ENCODE measurements around the gene KLHDC10.
"Not testable (repeated sequence)": the region's sequence is repeated elsewhere in the genome, so short reads cannot be mapped to it uniquely, and the experiment has no call there.

Gene KLHDC10

DNA sequence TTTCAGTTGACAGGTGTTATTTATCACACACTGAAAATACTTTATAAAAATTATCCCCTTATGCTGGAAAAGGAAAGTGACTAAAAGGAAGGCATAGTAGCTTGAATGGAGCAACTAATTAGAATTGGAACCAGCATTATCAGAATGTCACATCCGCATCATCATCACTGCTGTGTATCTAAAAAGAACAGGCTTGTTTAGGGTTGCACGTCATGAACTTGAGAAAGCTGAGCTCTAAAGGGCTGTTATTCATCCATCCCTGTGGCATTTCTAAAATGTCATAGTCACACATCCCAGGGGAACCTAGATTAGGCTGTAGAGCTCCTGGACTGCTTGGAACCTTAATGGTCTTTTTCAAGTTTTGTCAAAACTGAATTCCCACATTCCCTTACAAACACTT, 54.4 kb downstream of the KLHDC10 start:
- no peak for DNase-seq

DNA sequence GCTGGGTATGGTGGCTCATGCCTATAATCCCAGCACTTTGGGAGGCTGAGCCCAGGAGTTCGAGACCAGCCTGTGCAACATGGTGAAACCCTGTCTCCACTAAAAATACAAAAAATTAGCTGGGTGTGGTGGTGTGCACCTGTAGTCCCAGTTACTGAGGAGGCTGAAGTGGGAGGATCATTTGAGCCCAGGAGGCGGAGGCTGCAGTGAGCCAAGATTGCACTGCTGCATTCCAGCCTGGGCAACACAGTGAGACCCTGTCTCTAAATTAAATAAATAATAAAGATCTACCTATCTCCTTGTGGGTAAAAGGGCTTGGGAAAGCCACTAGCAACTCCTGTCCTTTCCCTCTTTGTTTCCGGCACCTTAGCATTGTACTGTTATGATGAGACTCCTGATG, 56.5 kb downstream of the KLHDC10 start:
- DNase-seq, result not testable (repeated sequence)

DNA sequence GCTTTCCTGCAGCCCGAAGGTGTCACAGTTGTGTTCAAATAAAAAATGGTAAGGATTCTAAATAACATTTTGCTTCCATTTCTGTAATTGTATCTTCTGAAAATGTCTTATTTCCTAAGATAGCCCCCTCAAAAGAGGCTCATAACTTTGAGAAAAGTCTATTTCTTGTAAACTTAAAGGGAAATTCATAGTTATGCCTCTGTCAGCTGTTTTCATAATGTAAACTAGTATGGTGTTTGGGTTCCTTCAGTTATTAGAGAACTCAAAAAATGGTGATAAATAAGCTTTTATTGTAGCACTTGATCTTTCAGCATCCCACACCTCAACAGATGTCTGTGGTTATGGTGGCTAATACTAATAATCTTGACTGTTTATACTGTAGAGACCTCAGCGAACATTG, 57.1 kb downstream of the KLHDC10 start:
- no peak for DNase-seq

DNA sequence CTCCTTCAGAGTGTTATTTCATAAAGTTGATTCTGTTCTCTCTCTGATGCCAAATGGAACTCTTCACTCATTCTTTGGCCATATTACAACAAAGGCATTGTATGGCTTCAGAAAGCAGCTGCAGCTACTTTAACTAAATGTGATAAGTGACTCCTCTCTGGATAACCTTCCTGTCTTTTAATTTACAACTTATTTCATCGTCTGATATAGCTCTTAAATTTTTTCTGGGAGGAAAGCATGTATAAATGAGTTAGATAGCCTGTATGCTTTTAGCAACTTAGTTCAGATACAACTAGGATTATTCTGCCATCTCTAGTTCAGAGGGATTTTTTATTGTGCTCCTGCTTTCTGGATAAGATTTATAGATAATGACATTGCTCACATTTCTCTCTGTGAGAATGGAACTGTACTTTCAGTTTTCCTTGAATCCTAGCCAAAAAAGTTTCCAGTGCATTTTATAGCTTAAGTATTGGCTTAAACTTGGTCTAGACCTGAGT, 57.5 kb downstream of the KLHDC10 start:
- no peak for DNase-seq

DNA sequence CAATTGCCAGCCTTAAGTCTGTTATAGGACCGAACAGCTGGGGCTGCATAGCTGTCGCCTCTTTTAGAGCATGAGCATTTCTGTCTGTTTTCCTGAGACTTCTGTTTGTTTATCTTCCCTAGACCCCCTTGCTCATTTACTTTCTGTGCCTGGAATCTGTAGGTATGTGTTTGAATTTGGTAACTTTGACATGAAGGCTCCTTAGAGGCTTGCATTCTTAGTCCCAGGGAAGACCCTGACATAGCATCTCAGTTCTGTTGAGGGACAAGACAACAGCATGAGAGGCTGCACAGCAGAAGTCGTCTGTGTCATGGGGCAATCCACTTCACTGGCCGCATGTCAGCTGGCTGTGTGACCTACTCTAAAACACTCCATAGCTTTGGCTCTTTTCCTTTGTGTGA, 58.7 kb downstream of the KLHDC10 start:
- DNase-seq, result no peak

DNA sequence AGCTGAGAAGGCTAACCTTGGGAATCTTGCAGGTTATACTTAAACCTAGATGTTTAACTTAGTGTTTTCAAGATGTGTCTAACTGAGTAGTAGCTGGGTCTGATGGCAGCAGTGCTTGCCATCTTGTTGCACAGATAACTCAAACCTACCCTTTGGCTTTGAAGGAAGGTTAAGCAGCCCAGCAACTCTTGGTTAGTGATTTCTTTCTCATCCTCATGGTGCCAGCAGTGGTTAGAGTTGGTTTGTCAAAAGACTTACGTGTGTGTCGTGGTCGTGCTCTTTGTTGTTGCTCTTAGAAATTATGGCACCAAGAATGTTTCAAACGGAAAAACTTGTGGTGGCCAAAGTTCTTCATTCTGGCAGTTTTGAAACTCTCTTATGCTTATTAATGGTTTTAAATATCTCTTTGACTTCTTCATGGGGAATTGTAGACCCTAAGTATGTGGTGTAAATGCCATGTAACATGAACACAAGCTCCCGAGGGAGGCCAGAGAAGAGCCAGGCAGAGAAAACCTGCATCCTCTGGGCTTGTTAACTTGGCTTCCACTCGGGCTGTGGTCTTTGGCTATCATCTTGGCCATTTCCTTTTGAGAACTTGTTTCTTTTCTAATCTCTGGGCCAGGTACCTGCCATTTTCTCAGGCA, 61.0 kb downstream of the KLHDC10 start:
- DNase-seq, result no peak

DNA sequence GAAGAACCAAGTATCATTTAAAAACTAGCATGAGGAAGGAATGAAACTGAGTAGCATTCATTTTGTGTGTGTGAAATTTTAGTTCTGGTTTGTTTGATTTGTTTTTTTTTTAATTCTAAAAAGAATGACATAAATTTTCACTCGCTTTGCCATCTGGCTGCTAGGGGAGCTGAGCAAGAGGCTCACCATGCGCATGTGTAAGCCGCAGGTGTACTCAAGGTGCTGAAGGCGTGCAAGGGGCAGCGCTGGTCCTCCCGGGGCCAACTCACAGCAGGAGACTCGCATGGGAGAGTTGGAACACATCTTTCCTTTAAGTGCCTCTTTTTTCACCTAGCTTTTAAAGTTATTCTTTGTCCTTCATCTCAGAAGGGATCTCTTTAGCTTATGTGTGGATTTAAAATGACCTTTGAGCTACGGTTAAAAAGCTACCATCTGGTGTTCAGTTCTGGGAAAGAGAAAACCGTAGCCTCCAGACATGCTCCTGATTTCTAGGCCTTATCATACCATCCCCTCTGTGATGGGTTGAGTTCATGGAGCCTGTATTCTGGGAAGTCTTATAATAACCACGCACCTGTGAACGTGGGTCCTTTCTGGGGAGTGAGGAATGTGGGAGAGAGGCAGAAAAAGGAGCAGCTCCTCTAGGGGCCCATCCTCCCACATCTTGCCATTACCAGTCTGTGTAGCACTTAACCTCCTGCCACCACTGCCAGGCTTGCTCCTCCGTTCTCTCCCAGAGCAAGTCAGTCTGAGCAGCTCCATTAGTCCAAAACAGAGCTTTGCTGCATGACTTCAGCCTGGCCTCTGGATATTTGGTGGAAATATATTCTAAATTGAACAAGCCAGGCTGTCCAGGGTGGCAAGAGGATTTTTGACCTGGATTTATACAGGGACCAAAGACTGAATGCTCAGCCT, 61.9 kb downstream of the KLHDC10 start:
- DNase-seq, result no peak

DNA sequence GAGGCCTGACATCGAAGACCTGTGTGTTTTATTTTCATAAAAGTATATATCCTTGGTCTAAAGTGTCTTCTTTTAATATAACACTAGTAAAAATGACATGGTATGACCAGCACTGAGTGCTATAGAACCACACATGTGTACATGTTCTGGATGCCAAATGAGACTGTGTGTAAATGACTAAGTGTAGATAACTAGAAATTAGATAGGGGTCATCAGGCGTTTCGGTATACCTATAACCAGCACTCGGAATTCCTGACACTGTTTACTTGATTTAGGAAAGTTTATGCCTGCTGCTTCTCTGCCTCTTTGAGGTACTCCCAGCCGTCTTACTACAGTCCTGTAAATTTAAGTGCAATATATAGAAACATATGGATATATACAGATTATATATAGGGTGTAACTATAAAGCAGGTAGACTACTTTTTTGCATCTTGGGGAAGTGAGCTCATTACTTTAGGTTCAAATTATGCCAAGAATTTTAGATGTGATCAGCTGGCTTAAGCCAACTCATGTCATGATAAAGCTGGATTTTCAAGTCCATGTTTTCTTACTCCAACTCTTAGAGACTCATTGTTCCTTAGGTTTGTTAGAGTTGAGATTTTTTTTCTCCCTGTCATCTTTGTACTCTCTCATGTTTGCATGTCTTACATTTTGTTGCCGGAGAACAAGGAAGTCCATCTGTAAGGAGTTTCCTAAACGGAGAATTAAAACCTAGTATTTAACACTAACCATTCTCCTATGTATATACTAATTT, 62.9 kb downstream of the KLHDC10 start:
- DNase-seq, result no peak

DNA sequence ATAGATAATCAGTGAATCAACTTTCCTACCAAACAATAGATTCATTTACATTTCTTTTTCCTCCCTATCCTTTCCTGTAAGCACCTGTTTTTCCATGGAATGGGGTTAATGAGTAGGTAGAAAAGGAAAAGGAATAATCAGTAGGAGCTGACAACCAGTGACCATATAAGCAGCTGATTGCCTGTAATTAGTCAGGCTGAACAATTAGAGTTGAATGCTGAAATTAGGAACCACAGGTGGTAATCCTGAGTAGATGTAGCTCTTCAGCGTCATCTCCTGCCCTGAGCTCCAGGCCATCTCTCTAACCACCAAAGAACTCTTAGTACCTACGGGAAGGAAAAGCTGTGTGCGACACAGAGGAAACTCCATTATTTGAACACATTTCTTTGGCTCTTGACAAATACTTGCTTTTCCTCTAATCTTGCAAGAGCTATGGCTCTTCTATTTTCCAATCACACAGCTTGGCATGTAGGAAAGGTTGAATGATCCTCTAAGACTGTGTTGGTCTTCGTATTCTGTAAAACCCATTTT, 63.8 kb downstream of the KLHDC10 start:
- peak; percentile 95 for DNase-seq

DNA sequence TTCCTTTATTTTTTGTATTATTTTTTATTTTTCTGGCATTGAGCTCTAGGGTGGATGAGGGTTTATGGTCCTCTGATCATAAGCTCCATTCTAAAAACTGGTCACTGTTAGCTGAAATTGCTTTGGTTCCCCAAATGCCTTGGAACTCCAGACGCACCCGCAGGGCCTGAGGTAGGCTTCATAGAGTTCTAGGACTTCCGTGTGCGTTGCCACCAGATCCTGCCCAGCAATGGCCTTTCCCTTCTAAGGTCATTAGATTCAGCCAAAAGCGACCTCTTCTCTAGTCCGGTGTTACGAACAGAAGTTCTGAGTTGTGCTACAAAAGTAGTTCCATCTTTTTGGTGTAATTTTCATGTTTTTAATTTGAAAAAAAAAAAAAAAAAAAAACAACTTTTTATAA, 64.4 kb downstream of the KLHDC10 start:
- DNase-seq, result no peak

DNA sequence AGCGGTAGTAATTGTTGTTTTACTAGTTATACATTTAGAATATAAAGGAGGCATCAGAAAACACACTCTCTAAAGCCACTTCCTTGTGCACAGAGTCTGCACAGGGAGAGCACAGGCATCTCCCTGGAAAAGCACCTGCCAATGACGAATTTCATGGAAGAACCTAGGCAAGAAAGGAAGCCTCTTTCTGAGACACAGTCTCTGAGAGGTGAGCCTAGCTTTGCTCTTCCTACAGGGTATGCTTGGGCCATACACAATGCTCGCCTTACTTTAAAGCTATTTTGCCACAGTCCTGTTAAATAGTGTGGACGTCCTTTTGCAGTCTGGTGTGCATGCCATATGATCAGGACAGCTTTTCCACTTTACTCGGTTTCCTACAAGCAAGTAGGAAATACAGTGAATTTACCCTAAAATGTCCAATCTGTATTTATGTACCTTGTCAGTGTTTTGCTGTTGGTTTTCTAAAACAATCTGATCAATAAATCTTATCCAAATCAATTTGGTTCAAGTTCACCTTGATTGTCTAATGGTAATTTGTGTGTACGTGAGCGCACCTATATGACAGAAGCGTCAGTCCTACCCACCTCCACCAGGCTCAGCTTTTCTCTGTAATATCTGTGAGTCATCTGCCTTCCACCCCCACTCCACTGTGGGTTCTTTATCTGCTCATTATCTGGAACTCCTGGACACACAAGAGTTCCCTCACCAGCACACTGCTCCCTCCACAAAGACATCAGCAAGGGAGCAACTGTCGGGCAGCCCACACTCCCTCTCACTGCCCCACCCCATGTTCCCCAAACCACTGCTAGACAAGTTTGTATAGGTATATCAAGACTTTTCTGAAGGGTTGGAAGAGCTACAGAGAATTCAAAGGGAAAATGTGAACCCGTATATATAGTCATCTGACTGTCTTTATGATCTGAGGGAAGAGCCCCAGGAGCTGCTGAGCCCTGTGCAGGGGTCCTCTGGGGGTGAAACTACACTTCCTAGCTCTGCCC, 65.2 kb downstream of the KLHDC10 start:
- peak; percentile 12 for DNase-seq

DNA sequence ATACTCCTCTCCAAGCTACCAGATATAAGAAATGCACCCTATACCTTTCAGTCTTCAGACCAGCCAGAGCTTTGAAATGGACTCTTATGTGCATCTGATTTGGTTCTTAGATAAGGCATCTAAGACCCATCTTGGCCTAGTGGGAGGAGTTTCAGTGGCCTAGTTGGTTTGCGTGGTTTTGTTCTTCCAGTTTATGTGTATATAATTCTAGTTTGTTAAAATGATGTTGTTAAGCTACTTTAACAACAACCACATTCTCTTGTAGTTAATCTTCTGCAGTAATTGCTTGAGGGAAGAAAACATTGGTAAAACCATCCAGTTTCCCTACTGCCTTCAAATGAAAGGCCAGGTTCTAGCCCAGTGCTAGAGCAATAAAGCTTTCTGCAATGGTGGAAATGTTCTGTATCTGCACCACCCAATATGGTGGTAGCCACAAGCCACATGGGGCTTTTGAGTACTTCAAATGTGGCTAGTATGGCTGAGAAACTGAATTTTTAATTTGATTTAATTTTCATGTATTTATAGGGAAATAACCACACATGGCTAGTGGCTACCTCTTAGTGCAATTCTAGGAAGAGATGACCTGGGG, 66.3 kb downstream of the KLHDC10 start:
- DNase-seq, result no peak

DNA sequence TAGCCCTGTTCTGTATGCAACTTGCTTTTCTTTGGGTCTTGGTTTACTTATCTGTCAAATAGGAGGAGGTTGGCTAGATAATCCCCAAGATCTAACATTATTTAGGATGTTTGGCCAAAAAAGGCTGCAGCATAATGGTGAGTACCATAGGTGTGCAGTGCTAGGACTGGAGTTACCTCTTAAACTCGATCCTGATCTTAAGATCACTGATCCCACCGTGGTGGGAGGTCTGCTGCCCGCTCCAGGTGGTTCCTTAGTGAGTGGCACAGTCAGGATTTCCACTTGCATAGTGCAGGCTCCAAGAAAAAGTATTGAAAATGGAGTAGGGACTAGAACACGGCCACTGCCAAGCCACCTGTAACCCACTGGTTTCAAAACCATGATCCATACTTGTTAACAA, 66.9 kb downstream of the KLHDC10 start:
- DNase-seq, result no peak

DNA sequence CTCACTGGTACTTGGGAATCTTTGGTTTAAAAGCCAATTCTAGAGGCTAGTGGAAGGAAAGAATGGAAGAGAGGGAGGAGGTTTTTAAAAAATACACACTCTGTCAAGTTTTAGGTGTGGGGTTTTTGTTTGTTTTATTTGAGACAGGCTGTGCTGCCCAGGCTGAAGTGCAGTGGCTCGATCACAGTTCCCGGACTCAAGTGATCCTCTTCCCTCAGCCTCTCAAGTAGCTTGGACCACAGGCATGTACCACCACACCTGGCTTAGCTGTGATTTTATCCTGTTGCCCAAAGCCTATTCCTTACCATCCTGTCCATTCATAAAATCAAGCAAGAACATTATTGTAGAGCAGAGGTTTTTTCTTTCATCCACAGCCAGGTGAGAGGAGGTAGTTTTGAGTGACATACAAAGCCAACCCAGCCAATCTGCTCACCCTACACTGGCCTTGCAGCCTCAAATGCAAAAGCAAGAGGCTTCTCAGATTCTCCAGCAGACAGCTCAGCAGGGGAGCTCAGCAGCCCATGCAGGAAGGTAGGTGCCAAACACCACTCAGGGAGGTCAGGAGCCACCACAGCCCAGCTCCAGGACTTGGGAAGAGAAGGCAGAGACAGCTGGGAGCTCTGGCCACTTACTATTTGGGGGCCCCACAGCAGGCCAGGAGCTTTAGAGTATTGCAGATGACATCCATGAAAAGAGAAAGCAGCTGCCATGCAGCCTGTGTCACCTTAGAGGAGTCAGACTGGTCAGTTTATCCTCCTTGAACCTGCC, 69.0 kb downstream of the KLHDC10 start:
- no peak for DNase-seq

DNA sequence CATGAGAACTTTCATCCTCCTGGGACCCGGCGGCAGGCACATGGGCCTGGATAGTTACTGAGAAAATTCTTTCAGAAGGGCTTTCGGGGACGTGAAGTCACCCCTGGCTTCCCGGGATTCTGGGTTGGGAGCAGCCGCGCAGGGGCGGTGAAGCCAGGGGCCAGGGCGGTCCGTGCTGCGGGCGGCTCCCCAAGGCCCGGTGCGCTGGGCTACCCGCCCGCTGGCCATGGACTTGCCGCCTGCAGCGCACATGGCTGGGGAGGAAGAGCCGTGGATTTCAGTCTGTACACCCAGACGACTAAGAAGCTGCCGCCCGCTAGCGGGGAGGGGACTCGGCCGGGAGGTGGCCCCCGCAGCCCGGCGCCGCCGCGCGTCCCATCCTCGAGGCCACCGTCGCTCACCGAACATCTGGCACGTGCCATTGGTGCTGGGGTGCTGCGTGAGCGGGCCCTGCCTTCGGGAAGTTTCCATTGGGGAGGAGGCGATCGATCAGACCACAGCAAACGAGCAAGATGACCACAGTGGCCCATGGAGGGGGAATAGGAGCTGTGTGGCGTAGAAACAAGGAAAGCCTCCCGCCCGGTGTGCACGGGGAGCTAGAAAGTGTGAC, 70.3 kb downstream of the KLHDC10 start:
- DNase-seq, result no peak

DNA sequence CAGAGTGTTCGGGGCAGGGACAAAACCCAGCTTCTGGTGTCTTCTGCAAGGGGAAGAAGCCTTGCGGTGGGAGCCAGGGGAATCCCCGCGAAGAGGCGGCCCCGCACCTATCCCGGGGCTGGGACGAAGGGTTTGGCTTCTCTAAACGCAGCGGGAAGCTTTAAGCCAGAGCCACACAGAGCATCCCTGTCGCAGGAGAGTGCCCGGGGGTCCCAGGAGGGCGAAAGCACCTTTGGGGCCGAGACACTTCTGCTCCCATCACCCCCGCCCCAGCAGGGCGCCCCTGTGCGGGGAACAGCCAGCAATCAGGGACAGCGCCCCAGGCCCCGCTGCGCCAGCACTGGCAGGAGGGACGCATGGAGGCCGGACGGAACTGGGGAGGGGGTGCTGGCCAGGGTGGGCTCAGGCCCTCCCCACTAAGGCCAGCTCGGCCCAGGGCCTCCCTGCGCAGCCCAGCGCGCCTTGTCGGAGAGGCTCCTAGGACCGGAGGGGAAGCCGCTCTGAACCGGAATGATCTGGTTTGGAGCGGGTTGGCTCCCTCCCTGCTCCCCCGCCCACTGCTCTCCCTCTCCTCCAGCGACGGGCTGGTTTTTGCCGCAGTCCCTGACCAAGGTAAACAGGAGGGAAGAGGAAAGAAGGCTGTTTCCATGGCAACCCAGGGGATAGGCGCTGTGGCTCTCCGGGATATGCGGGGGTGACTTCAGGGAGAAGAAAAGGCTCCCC, 71.0 kb downstream of the KLHDC10 start:
- DNase-seq, result no peak

DNA sequence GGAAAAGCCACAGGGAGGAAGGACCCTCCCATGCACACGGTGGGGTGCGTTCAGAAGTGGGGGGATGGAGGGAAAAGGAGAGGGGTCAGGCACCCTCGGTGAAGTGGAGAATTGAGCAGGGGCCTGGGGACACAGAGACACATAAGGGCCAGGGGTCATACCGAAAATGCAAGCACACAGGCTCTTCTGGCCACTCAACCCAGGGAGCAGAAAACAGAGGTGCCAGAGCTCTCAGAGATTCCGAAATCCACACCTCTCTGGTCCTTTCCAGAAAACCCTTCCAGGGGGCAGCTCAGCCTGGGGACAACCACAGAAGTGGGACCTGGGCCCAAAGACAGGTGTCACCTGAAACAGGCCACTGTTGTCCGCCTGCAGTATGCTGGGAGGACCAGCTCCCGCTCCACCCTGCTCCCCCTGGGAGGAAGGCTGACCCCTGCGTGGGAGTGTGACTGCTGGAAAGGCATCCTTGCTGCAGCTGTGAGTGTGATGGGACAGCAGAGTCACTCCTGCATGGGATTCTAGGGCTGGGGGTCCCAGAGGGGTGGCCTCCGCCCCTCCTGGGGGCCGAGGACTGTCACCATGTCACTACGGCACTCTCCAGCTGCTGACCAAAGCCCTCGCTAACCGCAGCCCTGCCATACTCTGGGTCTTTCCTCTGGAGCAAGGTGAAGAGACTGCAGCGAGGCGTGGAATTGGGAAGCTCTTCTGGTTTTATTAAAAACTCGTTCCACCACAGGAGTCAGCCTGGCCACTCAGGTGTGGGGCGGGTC, 71.7 kb downstream of the KLHDC10 start:
- DNase-seq, result no peak

DNA sequence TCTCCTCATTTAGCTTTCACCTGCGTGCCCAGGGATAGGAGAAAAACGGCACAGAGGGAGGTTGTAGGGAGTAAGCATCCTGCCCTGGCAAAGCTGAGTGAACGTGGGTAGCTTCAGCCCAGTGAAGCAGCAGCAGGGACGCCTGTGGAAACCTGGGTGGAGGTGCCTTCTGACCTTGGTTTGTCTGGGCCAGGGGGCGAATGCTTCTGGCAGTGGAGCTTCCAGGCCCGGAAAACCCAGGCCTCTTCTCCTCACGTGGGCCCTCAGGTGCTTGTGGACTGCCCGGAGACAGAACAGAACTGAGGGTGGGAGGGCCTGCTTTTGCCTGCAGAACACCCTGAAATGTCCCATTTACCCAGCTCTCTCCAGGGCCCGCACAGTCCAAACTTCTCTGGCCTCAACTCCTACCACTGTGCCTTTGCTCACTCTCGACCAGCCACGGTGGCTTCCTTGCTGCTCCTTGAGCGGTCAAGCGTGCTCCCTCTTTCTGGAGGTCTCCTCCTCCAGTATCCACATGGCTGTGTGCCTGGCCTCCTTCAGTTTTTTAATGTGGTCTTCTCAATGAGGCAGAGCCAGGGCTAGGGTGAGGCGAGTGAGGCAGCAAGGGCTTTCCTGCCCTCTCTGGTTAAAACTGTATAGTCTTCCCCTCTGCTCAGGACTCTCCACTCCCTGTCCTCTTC, 72.5 kb downstream of the KLHDC10 start:
- DNase-seq, result no peak
